GM21619 (cell line): ENCODE measurements around the gene TAGLN2.
A peak's percentile ranks its signal among the peaks of the same experiment; 100 is the strongest.

Experiments used
- ATAC-seq: cut with Tn5 transposase; IDR thresholded peaks from one replicate; pipeline ENCODE4 v1.9.1; 2021; ENCODE audit not compliant: unreplicated experiment

The TAGLN2 gene

DNA sequence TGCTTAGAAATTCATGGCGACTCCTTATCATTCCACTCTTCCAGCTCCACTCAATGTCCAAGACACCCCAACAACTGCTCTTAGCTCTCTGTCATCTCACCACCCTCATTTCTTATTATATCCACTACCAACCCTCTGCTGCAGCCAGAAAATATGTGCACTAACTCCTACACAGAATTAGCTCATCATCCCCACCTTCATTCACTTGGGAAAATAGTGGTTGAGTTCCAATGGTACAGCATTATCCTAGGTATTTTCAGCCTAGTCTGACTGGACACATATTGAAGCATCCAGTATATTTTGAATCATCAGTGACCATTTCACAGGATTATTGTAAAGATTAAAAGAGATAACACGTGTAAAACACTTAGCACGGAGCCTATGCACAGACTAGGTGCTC lies 46.2 kb downstream of the TAGLN2 start:
- ATAC-seq, result no peak

DNA sequence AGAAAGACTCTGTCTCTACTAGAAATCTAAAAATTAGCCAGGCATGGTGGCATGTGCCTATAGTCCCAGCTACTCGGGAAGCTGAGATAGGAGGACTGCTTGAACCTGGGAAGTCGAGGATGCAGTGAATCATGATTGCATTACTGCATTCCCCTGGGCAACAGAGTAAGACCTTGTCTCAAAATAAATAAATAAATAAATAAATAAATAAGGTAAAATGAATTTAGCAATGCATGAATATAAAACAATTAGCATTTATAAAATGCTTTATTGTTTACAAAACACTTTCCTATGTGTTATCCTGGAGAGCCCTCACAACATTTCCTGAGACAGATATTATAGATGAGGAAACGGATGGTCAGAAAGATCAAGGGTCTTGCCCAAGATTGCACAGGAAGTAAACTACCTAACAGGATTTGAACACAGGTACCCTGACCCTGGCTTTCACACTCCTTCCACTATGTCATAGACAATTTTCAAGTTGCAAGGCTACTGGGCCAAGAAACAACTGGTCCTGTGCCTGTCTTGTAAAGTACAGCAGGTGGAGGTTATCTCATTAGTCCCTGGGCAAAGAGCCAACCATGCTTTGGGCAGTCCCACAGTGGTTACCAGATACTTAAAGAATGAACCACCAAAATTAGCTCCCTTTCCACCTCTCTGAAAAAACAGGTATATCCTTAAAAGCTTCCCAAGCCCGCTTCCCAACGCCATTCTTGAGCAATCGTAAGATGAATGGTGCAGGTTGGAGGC lies 47.4 kb downstream of the TAGLN2 start:
- ATAC-seq, result no peak

DNA sequence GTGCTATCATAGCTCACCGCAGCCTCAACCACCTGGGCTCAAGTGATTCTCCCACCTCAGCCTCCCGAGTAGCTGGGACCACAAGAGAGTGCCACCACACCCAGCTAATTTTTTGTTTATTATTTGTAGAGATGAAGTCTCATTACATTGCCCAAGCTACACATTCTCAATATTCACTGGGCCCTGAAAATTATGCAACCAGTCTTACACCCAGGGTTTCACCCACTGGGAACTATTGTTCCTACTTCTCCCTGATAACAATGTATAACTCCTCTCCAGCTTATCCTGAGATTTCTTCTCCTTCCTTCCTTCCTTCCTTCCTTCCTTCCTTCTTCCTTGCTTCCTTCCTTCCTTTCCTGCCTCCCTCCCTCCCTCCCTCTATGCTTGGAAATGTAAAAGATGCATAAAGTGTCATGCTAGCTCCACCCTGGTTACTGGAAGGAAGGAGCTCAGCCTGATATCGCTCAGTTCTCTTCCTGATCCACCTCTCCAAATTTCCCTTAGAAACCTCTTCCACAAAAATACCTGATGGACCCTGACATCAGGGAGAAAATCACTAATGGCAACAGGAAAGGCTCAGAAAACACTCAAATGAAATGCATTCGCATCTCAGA lies 51.7 kb downstream of the TAGLN2 start:
- no peak for ATAC-seq

DNA sequence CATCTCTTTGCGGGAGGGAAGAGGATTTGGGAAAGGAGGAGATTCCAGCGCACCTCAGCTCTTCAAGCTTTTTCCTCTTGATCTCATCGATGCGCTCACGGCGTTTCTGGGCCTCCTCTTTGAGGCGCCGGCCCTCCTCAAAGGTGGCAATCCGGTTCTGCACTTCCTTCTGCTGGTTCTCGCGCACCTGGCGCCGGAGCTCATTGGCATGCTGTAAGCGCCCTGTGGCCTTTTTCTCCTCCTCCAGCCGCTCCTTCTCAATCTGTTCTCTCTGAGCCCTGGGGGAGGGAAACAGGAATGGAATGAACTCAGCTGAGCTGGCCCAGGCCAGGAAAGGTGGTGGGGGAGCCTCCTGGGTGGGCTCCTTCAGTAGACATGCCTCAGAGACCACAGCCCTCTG lies 52.4 kb downstream of the TAGLN2 start:
- no peak for ATAC-seq

DNA sequence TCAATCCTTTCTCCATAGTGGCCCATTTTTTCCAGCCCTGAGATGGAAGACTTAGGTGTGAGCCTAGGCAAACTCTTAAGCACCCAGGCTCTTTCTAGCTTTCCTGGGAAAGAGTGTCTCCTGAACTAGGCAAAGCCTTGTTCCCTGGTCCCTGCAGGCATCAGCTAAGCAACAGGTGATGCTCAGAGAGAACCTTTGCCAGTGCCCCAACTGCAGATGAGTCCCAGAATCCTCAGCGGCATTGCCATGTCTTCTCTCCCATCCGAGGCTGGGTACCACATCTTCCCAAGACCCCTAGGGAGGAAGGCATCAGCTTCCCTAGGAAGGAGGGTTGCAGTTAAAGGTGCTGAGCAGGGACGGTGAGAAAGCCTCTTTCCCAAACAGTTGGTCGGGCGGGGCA lies 54.6 kb downstream of the TAGLN2 start:
- no peak for ATAC-seq

DNA sequence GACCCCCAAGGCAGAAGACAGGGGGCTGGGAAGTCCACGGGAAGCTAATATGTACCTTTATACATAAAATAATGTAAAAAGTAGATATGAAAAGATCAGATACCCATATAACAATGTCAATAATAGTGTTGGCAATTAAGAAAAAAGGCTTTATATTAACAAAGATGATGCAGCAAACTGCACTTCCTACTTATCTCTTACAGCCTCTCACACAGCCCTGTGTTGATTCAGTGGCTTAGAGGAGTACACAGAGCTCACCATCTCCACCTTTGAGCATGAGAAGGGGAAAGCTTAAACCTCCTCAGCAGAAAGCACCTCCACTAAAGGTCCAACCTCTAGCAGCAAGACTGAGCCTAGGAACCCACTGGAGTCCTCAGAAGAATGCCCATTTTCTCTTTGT lies 55.7 kb downstream of the TAGLN2 start:
- no peak for ATAC-seq

DNA sequence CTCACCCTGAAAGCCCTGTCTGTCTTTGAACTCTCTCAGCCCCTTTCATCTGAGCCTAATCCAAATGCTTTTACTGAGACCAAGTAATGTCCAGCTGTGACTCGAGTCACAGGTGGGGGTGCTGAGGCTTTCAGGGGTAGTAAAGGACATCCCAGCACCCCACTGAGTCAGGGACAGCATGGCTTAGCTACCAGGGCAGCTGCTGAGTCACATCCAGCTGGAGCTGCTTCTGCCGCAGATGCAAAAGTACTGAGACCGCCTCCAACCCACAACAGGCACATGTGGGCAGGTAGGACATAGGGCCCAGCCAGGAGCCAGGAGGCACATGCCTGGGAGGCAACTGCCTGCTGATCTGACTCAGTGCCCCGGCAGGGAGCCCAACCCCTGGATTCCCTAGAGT lies 56.1 kb downstream of the TAGLN2 start:
- ATAC-seq, result peak; percentile 57

DNA sequence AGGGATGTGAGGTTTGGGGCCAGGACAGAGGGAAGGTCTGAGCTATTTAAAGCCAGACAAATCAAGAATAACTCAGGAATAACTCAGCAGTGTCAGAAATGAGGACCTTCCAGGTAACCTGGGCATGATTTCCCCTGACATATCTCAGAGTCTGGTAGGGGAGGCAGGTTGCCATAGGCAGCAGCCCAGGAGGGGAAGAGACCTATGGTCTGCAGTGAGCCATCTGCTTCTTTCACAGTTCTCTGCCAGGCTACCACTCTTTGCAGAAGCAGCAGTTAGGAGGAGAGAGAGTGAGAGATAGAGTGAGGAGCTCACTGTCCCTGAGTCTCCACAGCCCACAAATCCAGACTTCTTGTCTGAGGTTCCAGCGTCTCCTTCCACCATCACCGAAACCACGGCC lies 56.5 kb downstream of the TAGLN2 start:
- ATAC-seq, result no peak
